HCT116 (cell line): ENCODE results near the gene APC2. TPM values are rescaled to one million over a fixed set of nuclear protein-coding genes. Genes with fewer than 3 reads are reported as not detected.
"Not testable (repeated sequence)": the region's sequence is repeated elsewhere in the genome, so short reads cannot be mapped to it uniquely, and the experiment has no call there.

Experiments
- ATAC-seq: fragments of 200-7000 bp; cut with Tn5 transposase; 2 replicates; pipeline ENCODE4 v1.9.1; 2020; ENCODE audit warnings: mild to moderate bottlenecking, moderate library complexity
- BruUV-seq: library from RNA; stranded (reverse); fragments of 400-500 nt; replicated peaks from 2 replicates; lab custom pipeline; 2021; lab: Mats Ljungman, UMichigan
- CTCF ChIA-PET: fragments of 300-600 bp; sonication (Branson Sonifier 250); formaldehyde crosslinking; loops from one replicate; lab custom pipeline; 2021; ENCODE audit warnings: antibody characterized with exemption; lab: Charles Lee
- POLR2A ChIA-PET: fragments of 300-600, 350-600 bp; sonication (Branson Sonifier 250); formaldehyde crosslinking; loops from one replicate; lab custom pipeline; 2021; ENCODE audit warnings: antibody characterized with exemption; lab: Charles Lee
- RAD21 ChIA-PET, 2 experiments: fragments of 300-600 bp; sonication (Branson Sonifier 250); formaldehyde crosslinking; loops; one replicate each; lab custom pipeline; 2023; ENCODE audit warnings: low total read pairs in 2 of 2; ENCODE audit not compliant: uncharacterized antibody in 2 of 2, unreplicated experiment in 2 of 2, low non-redundant PET in 1 of 2; lab: Charles Lee
- DNase-seq: peaks from one replicate; pipeline ENCODE4 v3.0.0-alpha.2; 2010; ENCODE audit warnings: low read depth, low spot score
- H2AFZ ChIP-seq: fragments of 200-600 bp; shearing (Covaris generic), sonication (generic); 2 replicates; pipeline ENCODE4 v1.6.1; 2017; ENCODE audit warnings: low read depth, mixed run types, mixed read lengths, antibody characterized with exemption, low read length; ENCODE audit not compliant: poor library complexity, severe bottlenecking
- H3K27ac ChIP-seq: 2 replicates; pipeline ENCODE4 v1.5.1; 2012; ENCODE audit warnings: low read depth, low read length
- H3K27me3 ChIP-seq: fragments of 200-600 bp; sonication (generic); 2 replicates; pipeline ENCODE4 v1.6.1; 2016; ENCODE audit warnings: mixed run types, low read length, mixed read lengths; ENCODE audit not compliant: insufficient read depth
- H3K36me3 ChIP-seq, 2 experiments: fragments of 200-500 bp in 1 of 2; fragments of 200-600 bp in 1 of 2; sonication (Bioruptor generic) in 1 of 2; sonication (generic) in 1 of 2; 2 replicates each; pipeline versions ENCODE4 v1.5.1 to v1.6.1; 2014 to 2016; ENCODE audit warnings: low read length in 2 of 2, inconsistent platforms in 1 of 2, mixed read lengths in 1 of 2, mixed run types in 1 of 2; ENCODE audit not compliant: insufficient read depth in 2 of 2, control insufficient read depth in 1 of 2
- H3K4me1 ChIP-seq, 2 experiments: fragments of 200-600 bp in 1 of 2; sonication (generic) in 1 of 2; 2 replicates each; pipeline versions ENCODE4 v1.5.1 to v1.6.1; 2012 to 2017; ENCODE audit warnings: low read length in 2 of 2, inconsistent platforms in 1 of 2, mild to moderate bottlenecking in 1 of 2, mixed read lengths in 1 of 2, mixed run types in 1 of 2, moderate library complexity in 1 of 2; ENCODE audit not compliant: insufficient read depth in 2 of 2, control insufficient read depth in 1 of 2
- H3K4me2 ChIP-seq: fragments of 200-600 bp; sonication (generic); 2 replicates; pipeline ENCODE4 v1.6.1; 2017; ENCODE audit warnings: mixed run types, low read length, mixed read lengths
- H3K4me3 ChIP-seq, 2 experiments: fragments of 200-600 bp in 1 of 2; sonication (generic) in 1 of 2; replicated peaks in 1 of 2; 2 replicates each; pipeline ENCODE4 v1.5.1; 2011 to 2016; ENCODE audit warnings: low read length in 2 of 2, control low read depth in 1 of 2, low read depth in 1 of 2, mild to moderate bottlenecking in 1 of 2, mixed read lengths in 1 of 2, mixed run types in 1 of 2
- H3K79me2 ChIP-seq: fragments of 200-600 bp; sonication (generic); 2 replicates; pipeline ENCODE4 v1.6.1; 2017; ENCODE audit warnings: mild to moderate bottlenecking, mixed run types, low read length, moderate library complexity, mixed read lengths; ENCODE audit not compliant: insufficient read depth
- H3K9ac ChIP-seq: fragments of 200-600 bp; sonication (generic); 2 replicates; pipeline ENCODE4 v1.6.1; 2016; ENCODE audit warnings: low read length, mixed read lengths
- H3K9me2 ChIP-seq: fragments of 200-600 bp; sonication (generic), shearing (Covaris generic); 2 replicates; pipeline ENCODE4 v1.6.1; 2017; ENCODE audit warnings: mixed run types, mild to moderate bottlenecking, moderate library complexity; ENCODE audit not compliant: insufficient read depth
- H3K9me3 ChIP-seq, 2 experiments: fragments of 200-500 bp in 1 of 2; fragments of 200-600 bp in 1 of 2; sonication (Bioruptor generic) in 1 of 2; sonication (generic) in 1 of 2; 2 replicates each; pipeline ENCODE4 v1.6.1; 2014 to 2017; ENCODE audit warnings: low read length in 2 of 2, mixed read lengths in 2 of 2, inconsistent platforms in 1 of 2, low read depth in 1 of 2, mild to moderate bottlenecking in 1 of 2, mixed run types in 1 of 2, moderate library complexity in 1 of 2; ENCODE audit not compliant: control insufficient read depth in 1 of 2, insufficient read depth in 1 of 2
- H4K20me1 ChIP-seq: fragments of 200-600 bp; sonication (generic), shearing (Covaris generic); 2 replicates; pipeline ENCODE4 v1.6.1; 2017; ENCODE audit warnings: mixed run types, mild to moderate bottlenecking, moderate library complexity; ENCODE audit not compliant: insufficient read depth
- ATF3 ChIP-seq: IDR thresholded peaks from 2 replicates; pipeline ENCODE4 v1.6.1; 2012
- CBX3 ChIP-seq: IDR thresholded peaks from 2 replicates; pipeline ENCODE4 v1.6.1; 2012; ENCODE audit warnings: low read depth
- CTCF ChIP-seq, 3 experiments: fragments of 200-600 bp in 1 of 3; sonication (generic) in 1 of 3; IDR thresholded peaks in 2 of 3; conservative IDR thresholded peaks in 1 of 3; 2 replicates each; pipeline ENCODE4 v1.5.1; 2012 to 2017; ENCODE audit warnings: low read depth in 2 of 3, low read length in 2 of 3, antibody characterized with exemption in 1 of 3, borderline replicate concordance in 1 of 3, control low read depth in 1 of 3, mild to moderate bottlenecking in 1 of 3, mixed read lengths in 1 of 3, mixed run types in 1 of 3, moderate library complexity in 1 of 3; ENCODE audit not compliant: insufficient read depth in 1 of 3
- FOSL1 ChIP-seq: IDR thresholded peaks from 2 replicates; pipeline ENCODE4 v1.6.1; 2012; ENCODE audit warnings: low read depth
- JUND ChIP-seq: IDR thresholded peaks from 2 replicates; pipeline ENCODE4 v1.6.1; 2012
- POLR2A ChIP-seq: IDR thresholded peaks from 2 replicates; pipeline ENCODE4 v1.7.0; 2011; ENCODE audit warnings: borderline replicate concordance; ENCODE audit not compliant: insufficient read depth, insufficient read length; ENCODE audit errors: extremely low read depth
- POLR2AphosphoS5 ChIP-seq: IDR thresholded peaks from 2 replicates; pipeline ENCODE4 v1.6.1; 2011; ENCODE audit warnings: mild to moderate bottlenecking, low read depth, low read length, moderate library complexity
- REST ChIP-seq: IDR thresholded peaks from 2 replicates; pipeline ENCODE4 v1.6.1; 2012; ENCODE audit warnings: low read depth
- SP1 ChIP-seq: IDR thresholded peaks from 2 replicates; pipeline ENCODE4 v1.6.1; 2012; ENCODE audit warnings: low read depth
- SRF ChIP-seq: IDR thresholded peaks from 2 replicates; pipeline ENCODE4 v1.6.1; 2012; ENCODE audit warnings: low read depth
- TCF7L2 ChIP-seq: IDR thresholded peaks from 2 replicates; pipeline ENCODE4 v1.7.0; 2011; ENCODE audit warnings: borderline replicate concordance, inconsistent platforms; ENCODE audit not compliant: insufficient read depth, insufficient read length; ENCODE audit errors: extremely low read depth
- YY1 ChIP-seq: IDR thresholded peaks from 2 replicates; pipeline ENCODE4 v1.6.1; 2011; ENCODE audit warnings: low read length, low read depth, moderate library complexity, mild to moderate bottlenecking; ENCODE audit not compliant: insufficient replicate concordance; ENCODE audit errors: extremely low read depth
- ZNF274 ChIP-seq: fragments of 200-500 bp; sonication (Bioruptor generic); IDR thresholded peaks from 2 replicates; pipeline ENCODE4 v1.6.1; 2014; ENCODE audit warnings: mild to moderate bottlenecking, low read depth, low read length, inconsistent platforms
- intact Hi-C: fragments of 100-400 bp; cut with micrococcal nuclease; formaldehyde crosslinking; loops from 2 replicates; pipeline ENCODE4 v1.10.0; 2022
- total RNA-seq: library from RNA; stranded (reverse); gene quantifications from one replicate; pipeline ENCODE4 v1.2.1, GENCODE V29; 2021; ENCODE audit not compliant: unreplicated experiment

Gene APC2
- total RNA-seq, 1 experiment from 2014 or later, result 1.6 TPM

GRCh38 chr19:1420085-1420484 lies 29.8 kb upstream of the APC2 start:
- H3K9ac ChIP-seq, H3K27ac ChIP-seq, H2AFZ ChIP-seq, H3K4me3 ChIP-seq, intact Hi-C loops, CTCF ChIA-PET, H3K27me3 ChIP-seq, POLR2A ChIA-PET, DNase-seq, H3K9me3 ChIP-seq, ATAC-seq, RAD21 ChIA-PET, H3K9me2 ChIP-seq, BruUV-seq, H3K4me2 ChIP-seq: not testable (repeated sequence)
- Histone ChIP-seq H3K4me1 (peaks cover 11 to 13% of the 10 kb centered on the region in 2 experiments; a peak in 3 of 4 replicates), H4K20me1 (peaks cover 12% of the 10 kb centered on the region; the same call in 1 of the 2 replicates), H3K79me2 (peaks cover 95% of the 10 kb centered on the region), H3K36me3 (peaks cover 45 to 77% of the 10 kb centered on the region in 2 experiments)

GRCh38 chr19:1420590-1420989 lies 29.3 kb upstream of the APC2 start:
- TF ChIP-seq ATF3 (no peak), SRF (no peak), CTCF (IDR thresholded peaks at IDR 0.05 in 2 of 3, conservative IDR thresholded peaks at IDR 0.05 in 1 of 3; ENCODE audit: borderline replicate concordance in 1 of 3, insufficient read depth in 1 of 3, low read depth in 2 of 3, low read length in 2 of 3) (no peak), JUND (no peak), SP1 (no peak), CBX3 (no peak), POLR2AphosphoS5 (no peak; the same call in 1 of the 2 replicates), ZNF274 (no peak), POLR2A (no peak), FOSL1 (no peak), YY1 (no peak), TCF7L2 (no peak), REST (no peak)
- TF ChIP-seq, all 23 proteins: peak for 0
- ChIA-PET POLR2A (no interaction called here), CTCF (no interaction called here), RAD21 (no interaction called here)
- intact Hi-C loops, result no loop called here
- H3K9me3 ChIP-seq, result no peaks in the 10 kb centered on the region
- no peak overlapping the region for H3K9ac ChIP-seq
- H3K4me3 ChIP-seq, result no peak overlapping the region
- H3K36me3 ChIP-seq, result peaks cover 45 to 82% of the 10 kb centered on the region in 2 experiments
- no peak overlapping the region; the same call in 1 of the 2 replicates for H3K27ac ChIP-seq
- H3K9me2 ChIP-seq, result no peaks in the 10 kb centered on the region
- ATAC-seq, result no peak
- peaks cover 6 to 8% of the 10 kb centered on the region in 2 experiments; a peak in 3 of 4 replicates for H3K4me1 ChIP-seq
- H3K27me3 ChIP-seq, result no peaks in the 10 kb centered on the region
- H3K4me2 ChIP-seq, result no peak overlapping the region
- DNase-seq, result no peak
- no peak overlapping the region for H2AFZ ChIP-seq
- no TSS peak for BruUV-seq
- H4K20me1 ChIP-seq, result peaks cover 8% of the 10 kb centered on the region; the same call in 1 of the 2 replicates
- peaks cover 95% of the 10 kb centered on the region for H3K79me2 ChIP-seq
